IgD-negative memory B cell (primary cell): ENCODE data around the gene CNTN2. TPM values are rescaled to one million over a fixed set of nuclear protein-coding genes. Genes with fewer than 3 reads are reported as not detected.
A peak's percentile ranks its signal among the peaks of the same experiment; 100 is the strongest.

Experiments
- H3K27ac Mint-ChIP-seq, 3 donors: one replicate each; pipeline ENCODE4 v1.8.0; 2020 to 2022; ENCODE audit warnings: mild to moderate bottlenecking in 3 of 3, mixed read lengths in 3 of 3, moderate library complexity in 1 of 3
- H3K27me3 Mint-ChIP-seq: one replicate; pipeline ENCODE4 v1.8.0; 2021; ENCODE audit warnings: mixed read lengths
- H3K36me3 Mint-ChIP-seq: one replicate; pipeline ENCODE4 v1.8.0; 2020; ENCODE audit warnings: mild to moderate bottlenecking, mixed read lengths
- H3K4me1 Mint-ChIP-seq, 3 donors: one replicate each; pipeline ENCODE4 v1.8.0; 2020 to 2022; ENCODE audit warnings: mixed read lengths in 3 of 3, mild to moderate bottlenecking in 1 of 3
- H3K4me3 Mint-ChIP-seq, 4 donors: one replicate each; pipeline ENCODE4 v1.8.0; 2020 to 2022; ENCODE audit warnings: mild to moderate bottlenecking in 4 of 4, mixed read lengths in 4 of 4, moderate library complexity in 3 of 4
- H3K9me3 Mint-ChIP-seq, 3 donors: one replicate each; pipeline ENCODE4 v1.8.0; 2020 to 2021; ENCODE audit warnings: mixed read lengths in 3 of 3, mild to moderate bottlenecking in 1 of 3
- polyA plus RNA-seq: library from polyadenylated mRNA; unstranded; fragments of 300-500 nt; fragmentation: Illumina TruSeq; gene quantifications from one replicate; pipeline ENCODE4 v1.2.3, GENCODE V29; 2021

The CNTN2 gene
- polyA plus RNA-seq, 1 donor from 2014 or later: not detected

DNA sequence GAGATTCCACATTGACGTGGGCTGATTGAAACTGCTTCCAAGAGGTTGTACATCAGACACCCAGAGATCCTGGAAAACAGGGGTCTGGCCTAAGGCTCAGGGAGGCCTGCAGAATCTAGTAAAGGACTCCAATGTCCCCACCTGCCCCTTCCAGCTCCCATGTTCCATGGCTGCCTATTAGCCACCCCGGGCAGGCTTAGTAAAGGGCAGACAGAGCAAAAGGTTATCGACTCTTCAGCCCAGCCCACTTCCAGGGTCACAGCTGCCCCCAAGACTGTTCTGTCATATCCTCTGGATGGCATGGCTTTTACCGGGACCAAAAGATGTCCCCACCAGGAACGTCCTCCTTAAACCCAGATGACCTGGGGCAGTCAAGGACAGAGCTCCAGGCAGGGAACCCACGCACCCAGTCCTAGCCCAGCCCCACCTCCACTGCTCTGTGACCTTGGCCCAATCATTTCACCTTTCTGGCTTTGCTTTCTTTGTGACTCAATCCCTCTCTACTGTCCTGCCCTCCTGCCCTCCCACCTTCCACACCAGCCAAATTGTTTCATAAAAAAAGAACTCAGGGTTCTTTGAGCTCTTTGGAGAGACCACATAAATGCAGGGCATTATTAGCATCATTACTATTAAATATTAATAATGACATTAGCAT, 4.8 kb upstream of the CNTN2 start:
- peaks cover 5 to 7% (median 6%) of the 10 kb centered on the region in 3 donors for H3K9me3 Mint-ChIP-seq
- H3K4me1 Mint-ChIP-seq: no peaks in the 10 kb centered on the region
- H3K27me3 Mint-ChIP-seq: peaks cover 24% of the 10 kb centered on the region
- peak overlapping the region in 1 of 4 donors; percentile 31 for H3K4me3 Mint-ChIP-seq
- no peaks in the 10 kb centered on the region for H3K36me3 Mint-ChIP-seq
- H3K27ac Mint-ChIP-seq: peak overlapping the region in 1 of 3 donors; percentile 52

DNA sequence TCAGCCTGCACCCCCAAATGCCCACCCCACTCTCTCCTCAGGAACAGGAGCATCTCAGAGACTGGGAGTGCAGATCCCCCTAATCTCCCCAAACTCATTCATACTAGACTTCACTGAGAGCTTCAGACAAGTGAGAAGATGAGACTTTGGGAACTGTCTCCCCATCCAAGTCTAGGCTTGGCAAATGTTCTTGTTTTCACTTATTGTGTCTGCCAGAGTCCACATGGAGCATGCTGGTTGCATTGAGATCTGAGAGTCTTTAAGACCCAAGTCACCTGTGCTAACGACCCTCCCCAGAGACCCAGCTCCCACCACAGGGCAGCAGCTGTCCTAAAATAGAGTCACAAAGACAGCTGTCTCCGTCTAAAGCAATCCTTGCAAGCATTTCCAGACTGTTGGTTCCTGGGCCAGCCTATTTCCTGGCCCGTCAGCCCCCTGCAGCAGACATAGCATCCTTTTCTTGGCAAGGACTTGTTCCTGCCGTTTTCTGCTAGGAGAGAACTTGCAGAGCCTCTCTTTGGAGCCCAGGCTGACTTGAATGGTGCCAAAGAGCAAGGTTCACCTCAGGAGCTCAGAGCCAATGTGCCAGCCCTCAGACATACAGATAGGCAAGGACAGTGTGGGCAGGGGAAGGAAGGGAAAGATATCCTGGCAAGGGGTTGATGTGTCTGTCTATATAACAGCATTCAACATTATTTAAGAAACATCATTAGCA, 1.9 kb upstream of the CNTN2 start:
- Mint-ChIP-seq H3K27me3 (peaks cover 39% of the 10 kb centered on the region), H3K36me3 (no peaks in the 10 kb centered on the region), H3K9me3 (peaks cover 0 to 2% (median 1%) of the 10 kb centered on the region in 3 donors), H3K27ac (no peak overlapping the region), H3K4me3 (no peak overlapping the region), H3K4me1 (no peaks in the 10 kb centered on the region)

DNA sequence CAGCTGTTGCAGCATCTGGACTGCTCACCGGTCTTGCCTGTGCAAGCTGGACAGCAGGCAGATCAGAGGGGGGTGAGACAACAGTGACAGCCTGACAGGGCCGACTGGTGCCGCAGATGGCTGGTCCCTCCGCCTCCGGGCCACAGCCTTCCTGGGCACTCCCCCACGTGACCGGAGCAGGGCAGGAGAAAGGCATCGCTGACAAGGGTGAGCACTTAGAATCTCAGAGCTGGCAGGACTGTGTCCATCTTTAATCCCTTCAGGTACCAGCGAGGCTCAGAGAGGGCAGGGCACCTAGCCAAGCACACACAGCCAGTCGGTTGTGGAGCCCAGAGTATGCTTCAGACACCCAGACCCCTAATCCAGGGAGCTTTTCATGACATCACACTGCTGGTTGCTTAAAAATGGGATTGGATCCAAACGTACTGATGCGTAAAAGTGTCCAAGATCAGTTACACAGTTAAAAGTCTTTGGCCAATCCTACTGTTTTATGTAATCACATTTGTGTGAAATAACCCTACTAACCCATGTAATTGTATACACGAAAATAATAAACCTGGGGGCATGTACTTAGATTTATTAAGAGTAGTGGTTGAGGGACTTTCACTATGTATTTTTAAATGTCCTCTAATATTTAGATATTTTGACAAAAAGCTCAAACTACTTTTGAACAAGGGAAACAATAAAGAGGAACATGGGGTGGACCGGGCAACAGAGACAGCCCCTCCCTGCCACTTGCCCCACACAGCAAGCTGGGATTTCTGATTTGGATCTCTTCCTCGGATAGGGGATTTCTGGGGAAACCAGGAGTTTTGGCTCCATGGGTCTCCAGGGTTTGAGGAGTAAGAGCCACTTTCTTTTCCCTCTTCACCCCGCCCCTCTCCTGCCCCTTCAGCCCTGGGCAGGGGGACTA, 758 bp upstream of the CNTN2 start:
- H3K27me3 Mint-ChIP-seq: peaks cover 38% of the 10 kb centered on the region
- no peaks in the 10 kb centered on the region for H3K4me1 Mint-ChIP-seq
- H3K36me3 Mint-ChIP-seq: no peaks in the 10 kb centered on the region
- H3K4me3 Mint-ChIP-seq: peak overlapping the region in 1 of 4 donors; percentile 19
- peaks cover 0 to 1% (median 0%) of the 10 kb centered on the region in 3 donors for H3K9me3 Mint-ChIP-seq
- no peak overlapping the region for H3K27ac Mint-ChIP-seq

DNA sequence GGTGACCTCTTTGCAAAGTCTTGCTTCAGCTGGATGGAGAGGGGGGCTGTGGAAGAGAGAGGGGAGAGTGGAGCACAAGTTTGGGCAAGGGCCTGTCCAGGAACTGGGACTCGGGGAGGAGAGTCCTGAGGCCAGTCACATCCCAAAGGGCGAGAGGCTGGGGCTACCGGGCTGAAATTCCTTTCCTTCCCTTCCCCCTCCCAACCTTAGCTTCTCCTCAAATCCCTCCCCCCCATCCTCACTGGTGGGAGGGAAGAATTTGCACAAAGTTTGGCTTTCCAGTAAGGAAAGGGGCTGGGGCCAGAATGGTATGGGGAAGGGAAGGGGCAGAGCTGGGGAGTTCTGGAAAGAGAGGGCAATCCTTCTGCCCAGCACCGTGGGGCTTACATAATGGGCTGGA, 854 bp downstream of the CNTN2 start:
- H3K4me3 Mint-ChIP-seq: no peak overlapping the region
- H3K27me3 Mint-ChIP-seq: peaks cover 41% of the 10 kb centered on the region
- H3K27ac Mint-ChIP-seq: no peak overlapping the region
- no peaks in the 10 kb centered on the region for H3K9me3 Mint-ChIP-seq
- H3K4me1 Mint-ChIP-seq: no peaks in the 10 kb centered on the region
- H3K36me3 Mint-ChIP-seq: no peaks in the 10 kb centered on the region

DNA sequence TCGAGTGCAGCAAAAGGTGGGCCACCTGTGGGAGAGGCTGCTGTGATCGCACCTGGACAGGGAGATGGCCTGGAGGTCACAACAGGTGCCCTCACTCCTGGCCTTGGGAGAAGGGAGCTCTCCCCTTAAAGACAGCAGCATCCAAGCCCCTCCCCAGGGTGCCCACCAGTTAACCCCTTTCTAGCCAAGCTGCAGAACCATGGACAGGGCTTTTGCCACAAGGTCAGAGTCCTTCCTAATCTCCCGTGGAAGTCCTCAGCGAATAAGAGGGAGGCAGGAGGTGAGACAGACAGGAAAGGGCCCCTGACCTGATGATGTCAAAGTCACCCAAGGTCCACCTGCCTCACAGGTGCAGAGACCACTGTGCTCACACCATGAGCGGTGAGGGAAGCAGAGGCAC, 1.7 kb downstream of the CNTN2 start:
- no peaks in the 10 kb centered on the region for H3K9me3 Mint-ChIP-seq
- H3K4me1 Mint-ChIP-seq: no peaks in the 10 kb centered on the region
- H3K36me3 Mint-ChIP-seq: no peaks in the 10 kb centered on the region
- H3K27ac Mint-ChIP-seq: no peak overlapping the region
- H3K4me3 Mint-ChIP-seq: no peak overlapping the region
- peaks cover 41% of the 10 kb centered on the region for H3K27me3 Mint-ChIP-seq

DNA sequence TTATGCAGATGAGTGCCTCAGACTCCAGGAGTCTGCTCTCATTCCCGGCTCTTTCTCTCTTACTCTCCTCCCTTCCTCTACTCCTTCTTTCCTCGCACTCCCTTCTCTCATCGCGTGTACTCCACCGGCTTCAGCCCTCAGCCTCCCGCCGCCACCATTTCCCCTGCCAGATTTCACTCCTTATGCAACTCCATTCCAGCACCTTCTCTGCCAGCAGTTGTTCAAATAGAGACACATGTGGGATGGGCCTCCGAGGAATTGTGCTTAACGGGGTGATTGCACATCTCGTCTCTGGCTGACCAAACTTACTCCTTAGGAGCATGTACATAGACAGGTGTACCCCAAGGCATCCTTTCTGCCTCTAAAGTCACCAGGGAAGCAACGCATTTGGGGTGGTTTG, 2.1 kb downstream of the CNTN2 start:
- H3K27me3 Mint-ChIP-seq: peaks cover 41% of the 10 kb centered on the region
- H3K9me3 Mint-ChIP-seq: no peaks in the 10 kb centered on the region
- no peak overlapping the region for H3K27ac Mint-ChIP-seq
- no peaks in the 10 kb centered on the region for H3K4me1 Mint-ChIP-seq
- H3K4me3 Mint-ChIP-seq: peak overlapping the region in 1 of 4 donors; percentile 24
- no peaks in the 10 kb centered on the region for H3K36me3 Mint-ChIP-seq

DNA sequence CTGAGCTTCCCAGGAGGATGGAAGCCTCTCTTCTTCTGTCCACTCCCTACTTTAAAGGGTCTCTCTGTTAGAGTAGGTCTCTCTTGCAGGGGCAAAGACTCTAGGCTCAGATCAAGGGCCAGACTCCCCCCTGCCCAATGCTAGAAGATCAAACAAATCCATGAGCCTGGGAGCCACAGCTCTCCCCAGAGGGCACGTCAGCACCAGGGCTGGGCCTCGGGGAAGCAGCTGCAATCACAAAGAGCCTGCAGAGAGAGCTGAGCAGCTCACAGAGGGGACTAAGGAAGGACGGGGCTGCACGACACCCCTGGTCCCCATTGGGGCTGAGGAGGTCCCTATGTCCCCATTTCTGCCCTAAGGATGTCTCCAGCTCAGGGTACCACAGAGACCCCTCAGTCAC, 3.9 kb downstream of the CNTN2 start:
- no peak overlapping the region for H3K27ac Mint-ChIP-seq
- H3K4me1 Mint-ChIP-seq: no peaks in the 10 kb centered on the region
- peaks cover 31% of the 10 kb centered on the region for H3K27me3 Mint-ChIP-seq
- no peaks in the 10 kb centered on the region for H3K36me3 Mint-ChIP-seq
- H3K9me3 Mint-ChIP-seq: no peaks in the 10 kb centered on the region
- no peak overlapping the region for H3K4me3 Mint-ChIP-seq

DNA sequence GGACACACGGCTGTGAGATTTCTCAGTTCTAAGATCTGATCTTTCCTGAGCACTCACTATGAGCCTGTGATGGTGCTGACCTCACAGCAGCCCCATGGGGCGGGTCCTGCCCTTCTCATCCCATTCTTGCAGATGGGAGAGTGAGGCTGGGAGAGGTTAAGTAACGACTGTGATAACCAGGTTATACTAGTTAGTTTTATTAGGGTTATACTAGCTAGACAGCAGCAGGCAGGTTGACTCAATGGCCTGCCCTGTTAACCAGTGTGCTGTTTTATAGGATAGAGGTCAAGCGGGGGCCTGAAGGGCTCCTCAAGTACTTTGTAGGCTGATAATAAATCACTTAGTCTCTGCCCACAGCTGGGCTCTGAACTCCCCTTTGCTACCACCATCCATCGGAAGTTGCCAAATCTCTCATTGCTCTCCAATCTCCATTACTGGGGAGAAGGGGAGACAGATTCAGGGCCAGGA, 4.8 kb downstream of the CNTN2 start:
- Mint-ChIP-seq H3K36me3 (no peaks in the 10 kb centered on the region), H3K27me3 (peaks cover 23% of the 10 kb centered on the region), H3K4me3 (no peak overlapping the region), H3K4me1 (no peaks in the 10 kb centered on the region), H3K9me3 (no peaks in the 10 kb centered on the region), H3K27ac (no peak overlapping the region)

DNA sequence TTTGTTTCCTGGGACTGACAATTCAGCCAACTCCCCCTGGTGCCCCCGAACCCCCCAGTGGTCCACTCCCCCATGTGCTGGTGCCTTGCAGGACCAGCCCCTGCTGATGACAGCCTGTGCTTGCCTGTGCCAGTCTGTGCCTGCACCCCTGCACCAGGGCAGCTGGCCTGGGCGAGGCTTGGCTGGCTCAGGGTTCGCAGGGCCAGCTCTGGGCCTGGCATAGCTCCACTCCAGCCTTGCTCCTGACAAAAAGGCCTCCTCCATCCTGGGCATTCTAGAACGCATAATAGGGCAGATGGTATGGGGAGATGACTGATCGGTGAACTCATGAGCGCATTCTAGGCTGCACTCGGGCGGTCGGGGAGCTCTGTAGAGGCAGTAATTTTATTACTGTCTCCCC, 5.4 kb downstream of the CNTN2 start:
- Mint-ChIP-seq H3K4me3 (no peak overlapping the region), H3K27me3 (peaks cover 23% of the 10 kb centered on the region), H3K9me3 (no peaks in the 10 kb centered on the region), H3K27ac (no peak overlapping the region), H3K36me3 (no peaks in the 10 kb centered on the region), H3K4me1 (no peaks in the 10 kb centered on the region)

DNA sequence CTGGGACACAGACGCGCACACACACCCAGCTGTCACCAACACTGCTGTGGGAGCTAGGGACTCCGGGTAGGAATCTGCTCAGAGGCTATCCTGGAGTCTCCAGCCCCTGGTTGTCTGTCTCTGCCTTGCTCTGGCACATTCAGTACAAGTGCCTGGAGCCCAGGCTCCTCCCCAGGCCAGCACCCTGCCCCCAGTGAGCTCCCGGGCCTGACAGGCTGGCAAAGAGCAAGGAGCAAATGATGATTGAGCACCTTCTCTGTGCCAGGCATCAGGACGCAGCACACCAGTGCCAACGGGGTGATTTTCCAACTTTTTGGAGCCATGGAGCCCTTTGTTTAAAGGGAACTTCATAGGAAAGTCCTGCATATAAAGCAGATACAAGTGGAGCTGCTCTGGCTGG, 6.5 kb downstream of the CNTN2 start:
- peaks cover 17% of the 10 kb centered on the region for H3K27me3 Mint-ChIP-seq
- H3K9me3 Mint-ChIP-seq: no peaks in the 10 kb centered on the region
- H3K27ac Mint-ChIP-seq: no peak overlapping the region
- H3K36me3 Mint-ChIP-seq: no peaks in the 10 kb centered on the region
- no peak overlapping the region for H3K4me3 Mint-ChIP-seq
- H3K4me1 Mint-ChIP-seq: no peaks in the 10 kb centered on the region

DNA sequence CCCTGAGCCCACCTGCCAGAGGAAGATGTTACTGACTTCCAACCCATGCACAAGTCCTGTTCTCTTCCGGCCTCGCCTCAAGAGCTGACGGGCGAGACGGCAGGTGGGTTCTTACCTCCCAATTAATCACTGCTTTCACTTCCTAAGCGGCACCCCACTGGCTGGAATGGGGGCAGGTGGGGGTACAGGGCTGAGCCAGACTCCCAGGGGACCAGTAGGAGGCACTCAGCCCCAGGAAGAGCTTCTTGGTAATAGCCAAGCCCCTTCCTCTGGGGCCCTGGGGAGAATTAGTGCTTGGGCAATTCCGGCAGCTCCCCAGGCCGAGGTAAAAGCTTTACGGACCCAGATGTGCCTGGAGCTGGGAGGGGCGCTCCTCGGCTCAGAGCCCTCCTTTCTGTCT, 9.7 kb downstream of the CNTN2 start:
- Mint-ChIP-seq H3K4me3 (no peak overlapping the region), H3K27me3 (peaks cover 4% of the 10 kb centered on the region), H3K9me3 (no peaks in the 10 kb centered on the region), H3K27ac (no peak overlapping the region), H3K4me1 (peaks cover 0 to 1% (median 0%) of the 10 kb centered on the region in 3 donors), H3K36me3 (peaks cover 2% of the 10 kb centered on the region)

DNA sequence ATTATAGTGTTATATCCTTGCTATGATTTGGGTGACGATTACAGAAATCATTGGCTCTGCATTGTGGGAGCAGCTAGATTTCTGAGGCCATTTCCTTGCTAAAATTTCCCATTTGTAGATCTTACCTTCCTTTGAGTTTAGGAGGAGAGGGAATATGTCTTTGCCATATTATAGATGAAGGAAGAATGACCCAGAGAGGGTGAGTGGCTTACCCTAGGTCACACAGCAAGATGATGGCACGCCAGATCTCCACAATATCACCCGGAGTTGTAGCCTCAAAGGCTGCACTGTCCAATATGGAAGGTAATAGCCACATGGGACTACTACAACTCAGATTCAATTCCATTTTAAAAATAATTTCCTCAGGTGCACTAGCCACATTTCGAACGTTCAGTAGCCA, 10.3 kb downstream of the CNTN2 start:
- no peaks in the 10 kb centered on the region for H3K9me3 Mint-ChIP-seq
- H3K27me3 Mint-ChIP-seq: peaks cover 4% of the 10 kb centered on the region
- no peak overlapping the region for H3K4me3 Mint-ChIP-seq
- no peak overlapping the region for H3K27ac Mint-ChIP-seq
- peaks cover 2% of the 10 kb centered on the region for H3K36me3 Mint-ChIP-seq
- peaks cover 0 to 1% (median 0%) of the 10 kb centered on the region in 3 donors for H3K4me1 Mint-ChIP-seq

DNA sequence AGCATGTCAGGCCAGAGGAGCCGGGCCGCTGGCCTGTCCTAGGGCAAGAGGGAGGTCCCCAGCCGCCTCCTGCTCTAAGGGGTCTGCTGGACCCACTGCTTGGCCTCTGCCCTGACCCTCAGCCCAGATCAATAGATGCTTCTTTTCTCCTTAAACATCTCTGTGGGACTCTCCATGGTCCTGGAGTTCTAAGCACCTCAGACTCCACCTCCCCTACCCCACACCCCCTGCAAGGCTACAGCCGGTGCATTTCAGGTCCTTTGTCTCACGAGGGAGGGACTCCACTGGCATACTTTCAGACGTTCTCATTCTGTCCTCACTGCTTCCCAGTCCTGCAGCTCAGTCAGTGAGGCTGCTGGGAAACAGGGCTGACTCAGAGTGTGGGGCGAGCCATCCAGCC, 11.0 kb downstream of the CNTN2 start:
- H3K27me3 Mint-ChIP-seq: peaks cover 5% of the 10 kb centered on the region
- H3K27ac Mint-ChIP-seq: no peak overlapping the region
- peaks cover 0 to 1% (median 0%) of the 10 kb centered on the region in 3 donors for H3K4me1 Mint-ChIP-seq
- H3K9me3 Mint-ChIP-seq: no peaks in the 10 kb centered on the region
- H3K36me3 Mint-ChIP-seq: peaks cover 2% of the 10 kb centered on the region
- peak overlapping the region in 1 of 4 donors; percentile 51 for H3K4me3 Mint-ChIP-seq

DNA sequence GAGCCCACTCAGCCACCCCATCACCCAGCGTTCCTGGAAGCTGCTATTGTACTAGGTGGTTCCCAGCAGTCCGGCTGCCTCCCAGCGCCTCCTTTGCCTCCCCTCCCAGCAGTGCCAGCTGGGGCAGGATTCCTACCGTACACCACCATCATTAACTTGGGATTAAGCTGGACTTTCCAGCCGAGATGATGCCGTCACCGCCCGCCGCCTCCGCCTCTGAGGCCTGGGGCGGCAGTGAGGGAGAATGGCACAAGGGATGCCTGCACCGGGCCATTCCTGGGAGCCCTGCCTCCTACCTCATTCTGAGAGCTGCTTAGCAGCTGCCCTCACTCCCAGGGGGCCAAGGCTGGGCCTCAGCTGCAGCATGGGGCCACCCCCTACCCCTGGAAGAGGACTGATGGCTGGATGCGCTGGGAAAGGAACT, 13.2 kb downstream of the CNTN2 start:
- H3K36me3 Mint-ChIP-seq: peaks cover 2% of the 10 kb centered on the region
- H3K9me3 Mint-ChIP-seq: no peaks in the 10 kb centered on the region
- peaks cover 6% of the 10 kb centered on the region for H3K27me3 Mint-ChIP-seq
- H3K27ac Mint-ChIP-seq: no peak overlapping the region
- no peak overlapping the region for H3K4me3 Mint-ChIP-seq
- H3K4me1 Mint-ChIP-seq: peaks cover 0 to 1% (median 0%) of the 10 kb centered on the region in 3 donors

DNA sequence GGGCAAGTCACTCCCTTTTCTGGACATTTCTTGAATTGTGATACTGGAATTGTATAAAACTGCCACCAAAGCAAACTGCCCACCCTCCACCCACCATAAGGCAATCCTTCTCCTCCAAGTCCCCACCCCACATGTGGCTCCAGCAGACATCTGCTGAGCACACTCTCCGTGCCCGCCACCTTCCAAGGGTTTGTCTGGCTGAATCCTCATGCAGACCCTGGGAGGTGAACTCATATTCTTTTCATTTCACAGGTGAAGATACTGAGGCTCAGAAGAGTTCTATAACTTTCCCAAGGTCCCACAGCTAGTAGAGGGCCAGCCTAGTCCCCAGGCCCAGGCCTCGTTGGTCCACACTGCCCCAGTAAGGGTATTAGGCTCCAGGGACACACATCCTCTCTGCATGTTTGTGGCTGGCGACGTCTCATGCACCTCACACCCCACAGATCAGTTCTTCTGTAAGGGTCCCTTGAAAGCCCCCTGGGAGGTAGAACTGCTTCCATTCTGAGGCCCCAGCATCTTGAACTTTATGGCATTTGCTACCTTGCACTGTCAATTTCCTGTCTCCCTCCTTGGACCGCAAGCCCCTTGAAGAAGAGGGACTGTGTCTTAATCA, 14.1 kb downstream of the CNTN2 start:
- Mint-ChIP-seq H3K9me3 (no peaks in the 10 kb centered on the region), H3K27me3 (peaks cover 6% of the 10 kb centered on the region), H3K36me3 (peaks cover 2% of the 10 kb centered on the region), H3K27ac (no peak overlapping the region), H3K4me3 (no peak overlapping the region), H3K4me1 (peaks cover 0 to 4% (median 0%) of the 10 kb centered on the region in 3 donors)
